ENCODE data around the gene LRRC10B.

DNA sequence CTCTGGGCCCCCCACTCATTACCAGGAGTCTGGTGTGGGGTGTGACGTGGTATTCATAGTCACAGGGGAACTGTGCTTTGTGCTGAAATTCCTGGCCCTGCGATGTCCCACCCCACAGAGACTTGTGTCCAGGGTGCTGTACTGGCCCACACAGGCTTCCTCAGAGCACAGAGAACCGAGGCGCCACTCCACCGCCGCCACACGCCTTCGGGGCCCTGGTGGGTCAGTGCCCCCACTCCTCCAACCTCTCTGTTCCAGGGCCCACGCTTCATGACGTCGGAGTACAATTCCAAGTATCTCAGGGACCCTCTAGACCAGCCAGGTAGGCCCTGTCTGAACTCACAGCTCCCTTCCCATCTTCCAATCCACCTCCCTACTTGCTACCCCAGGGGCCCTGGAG is 23.5 kb upstream of the LRRC10B start:
- TF ChIP-seq, protein P1, sequence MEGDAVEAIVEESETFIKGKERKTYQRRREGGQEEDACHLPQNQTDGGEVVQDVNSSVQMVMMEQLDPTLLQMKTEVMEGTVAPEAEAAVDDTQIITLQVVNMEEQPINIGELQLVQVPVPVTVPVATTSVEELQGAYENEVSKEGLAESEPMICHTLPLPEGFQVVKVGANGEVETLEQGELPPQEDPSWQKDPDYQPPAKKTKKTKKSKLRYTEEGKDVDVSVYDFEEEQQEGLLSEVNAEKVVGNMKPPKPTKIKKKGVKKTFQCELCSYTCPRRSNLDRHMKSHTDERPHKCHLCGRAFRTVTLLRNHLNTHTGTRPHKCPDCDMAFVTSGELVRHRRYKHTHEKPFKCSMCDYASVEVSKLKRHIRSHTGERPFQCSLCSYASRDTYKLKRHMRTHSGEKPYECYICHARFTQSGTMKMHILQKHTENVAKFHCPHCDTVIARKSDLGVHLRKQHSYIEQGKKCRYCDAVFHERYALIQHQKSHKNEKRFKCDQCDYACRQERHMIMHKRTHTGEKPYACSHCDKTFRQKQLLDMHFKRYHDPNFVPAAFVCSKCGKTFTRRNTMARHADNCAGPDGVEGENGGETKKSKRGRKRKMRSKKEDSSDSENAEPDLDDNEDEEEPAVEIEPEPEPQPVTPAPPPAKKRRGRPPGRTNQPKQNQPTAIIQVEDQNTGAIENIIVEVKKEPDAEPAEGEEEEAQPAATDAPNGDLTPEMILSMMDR (IDR thresholded peaks at IDR 0.05 in 4 of 5, conservative IDR thresholded peaks at IDR 0.05 in 1 of 5), result no peak
- TF ChIP-seq POLR2A (IDR thresholded peaks at IDR 0.05), result no peak

All from gastrocnemius medialis (tissue), 4 donors.